GM12865 (cell line): ENCODE results near the gene SPATA13.

Source experiments
- DNase-seq: peaks from one replicate; pipeline ENCODE4 v3.0.0; 2010; ENCODE audit warnings: low read depth
- H3K4me3 ChIP-seq: 2 replicates; pipeline ENCODE4 v1.5.1; 2011; ENCODE audit warnings: mild to moderate bottlenecking, low read depth, low read length, control low read depth
- TF ChIP-seq, protein P1 (sequence below): IDR thresholded peaks from 2 replicates; pipeline ENCODE4 v1.5.1; 2011; ENCODE audit warnings: low read length, control low read depth, low read depth, inconsistent platforms; ENCODE audit not compliant: insufficient read depth; ENCODE audit errors: missing control alignments

SPATA13 gene

GRCh38 chr13:24232474-24232873 lies 72.0 kb downstream of the SPATA13 start:
- TF ChIP-seq, protein P1, sequence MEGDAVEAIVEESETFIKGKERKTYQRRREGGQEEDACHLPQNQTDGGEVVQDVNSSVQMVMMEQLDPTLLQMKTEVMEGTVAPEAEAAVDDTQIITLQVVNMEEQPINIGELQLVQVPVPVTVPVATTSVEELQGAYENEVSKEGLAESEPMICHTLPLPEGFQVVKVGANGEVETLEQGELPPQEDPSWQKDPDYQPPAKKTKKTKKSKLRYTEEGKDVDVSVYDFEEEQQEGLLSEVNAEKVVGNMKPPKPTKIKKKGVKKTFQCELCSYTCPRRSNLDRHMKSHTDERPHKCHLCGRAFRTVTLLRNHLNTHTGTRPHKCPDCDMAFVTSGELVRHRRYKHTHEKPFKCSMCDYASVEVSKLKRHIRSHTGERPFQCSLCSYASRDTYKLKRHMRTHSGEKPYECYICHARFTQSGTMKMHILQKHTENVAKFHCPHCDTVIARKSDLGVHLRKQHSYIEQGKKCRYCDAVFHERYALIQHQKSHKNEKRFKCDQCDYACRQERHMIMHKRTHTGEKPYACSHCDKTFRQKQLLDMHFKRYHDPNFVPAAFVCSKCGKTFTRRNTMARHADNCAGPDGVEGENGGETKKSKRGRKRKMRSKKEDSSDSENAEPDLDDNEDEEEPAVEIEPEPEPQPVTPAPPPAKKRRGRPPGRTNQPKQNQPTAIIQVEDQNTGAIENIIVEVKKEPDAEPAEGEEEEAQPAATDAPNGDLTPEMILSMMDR: no peak
- H3K4me3 ChIP-seq: no peak overlapping the region
- DNase-seq: no peak

GRCh38 chr13:24233351-24233901 lies 72.9 kb downstream of the SPATA13 start:
- TF ChIP-seq, protein P1: no peak
- no peak for DNase-seq
- H3K4me3 ChIP-seq: no peak overlapping the region

GRCh38 chr13:24234200-24234915 lies 73.8 kb downstream of the SPATA13 start:
- TF ChIP-seq, protein P1: no peak
- no peak for DNase-seq
- no peak overlapping the region for H3K4me3 ChIP-seq

DNA sequence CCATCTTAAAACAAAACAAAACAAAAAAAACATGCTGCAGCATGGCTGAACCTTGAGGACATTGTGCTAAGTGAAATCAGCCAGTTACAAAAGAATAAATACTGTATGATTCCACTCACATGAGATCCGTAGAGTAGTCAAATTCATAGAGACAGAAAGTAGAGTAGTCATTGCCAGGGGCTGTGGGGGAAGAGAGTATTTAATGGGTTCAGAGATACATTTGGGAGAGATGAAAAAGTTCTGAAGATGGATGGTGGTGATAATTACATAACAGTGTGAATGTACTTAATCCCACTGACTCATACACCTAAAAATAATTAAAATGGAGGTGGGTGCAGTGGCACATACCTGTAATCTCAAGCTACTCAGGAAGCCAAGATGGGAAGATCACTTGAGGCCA lies 76.8 kb downstream of the SPATA13 start:
- TF ChIP-seq, protein P1: no peak
- no peak overlapping the region for H3K4me3 ChIP-seq
- DNase-seq: no peak

- no peak overlapping the region for H3K4me3 ChIP-seq
- no peak for DNase-seq
- TF ChIP-seq, protein P1: no peak
Measured at GRCh38 chr13:24241336-24241735, 80.8 kb downstream of the SPATA13 start.

- TF ChIP-seq, protein P1: no peak
- H3K4me3 ChIP-seq: no peak overlapping the region
- no peak for DNase-seq
Measured at GRCh38 chr13:24242100-24242499, 81.6 kb downstream of the SPATA13 start.

- no peak overlapping the region for H3K4me3 ChIP-seq
- TF ChIP-seq, protein P1: no peak
- DNase-seq: no peak
Measured at GRCh38 chr13:24243302-24243701, 82.8 kb downstream of the SPATA13 start.
